DMS114 treated with DMSO at 0.1 percent for 48 hours (cell line): ENCODE data around the gene SMIM1.

Experiments used
- DNase-seq: peaks from one replicate; lab custom pipeline; 2025; ENCODE audit not compliant: unreplicated experiment; lab: John Stamatoyannopoulos, UW

Gene SMIM1

DNA sequence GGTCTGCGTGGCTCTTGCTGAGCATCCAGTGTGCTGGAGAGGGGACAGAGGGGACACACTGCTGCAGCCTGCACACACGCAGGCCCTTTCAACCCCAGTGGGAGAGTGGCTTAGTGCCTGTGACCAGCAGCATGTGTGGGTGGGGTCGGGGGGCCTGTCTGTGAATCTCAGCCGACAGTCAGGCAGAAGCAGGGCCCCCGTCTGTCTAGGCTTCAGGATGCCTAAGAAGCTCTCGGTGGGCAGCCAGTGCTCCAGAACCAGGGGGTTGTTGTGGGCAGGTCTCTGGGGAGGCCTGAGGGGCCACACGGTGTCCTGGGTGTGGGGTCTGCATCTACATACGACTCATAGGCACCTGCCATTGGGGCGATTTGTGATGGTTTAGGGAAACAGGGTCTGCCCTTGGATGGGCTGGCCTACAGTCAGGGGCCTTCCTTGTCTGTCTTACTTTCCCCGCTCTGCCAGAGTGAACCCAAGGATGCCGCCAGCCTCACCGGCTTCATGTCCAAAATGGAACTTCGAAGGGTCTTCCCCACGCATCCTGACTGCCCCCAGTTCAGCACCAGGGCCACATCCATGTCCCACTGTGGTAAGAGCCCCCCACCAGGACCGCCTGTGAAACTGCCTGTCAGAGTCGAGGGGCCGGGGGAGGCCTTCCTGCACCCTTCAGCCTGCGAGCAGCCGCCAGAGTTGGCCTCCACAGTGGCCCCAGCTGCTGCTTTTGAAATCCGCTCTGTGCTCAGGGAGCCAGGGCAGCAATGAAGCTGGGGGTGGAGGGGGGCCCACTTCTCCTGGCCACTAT, 18.7 kb upstream of the SMIM1 start:
- no peak for DNase-seq

DNA sequence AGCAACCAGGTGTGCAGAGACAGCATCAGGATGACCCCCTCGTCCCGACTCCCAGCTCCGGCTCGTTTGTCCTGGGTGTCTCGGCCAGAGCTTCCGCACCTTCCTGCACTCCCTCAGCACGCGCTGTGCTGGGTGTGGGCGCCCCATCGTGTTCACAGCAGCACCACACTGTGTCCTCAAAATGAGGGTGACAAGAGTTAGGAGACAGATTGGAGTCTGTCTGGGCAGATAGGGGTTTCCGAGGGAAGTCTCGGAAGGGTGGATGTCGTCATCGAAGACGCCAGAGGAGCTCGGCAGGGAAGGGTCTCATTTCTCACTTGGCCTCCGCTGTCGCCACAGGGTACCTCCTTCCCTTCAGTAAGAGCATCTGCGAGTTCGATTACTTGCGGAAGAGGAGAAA, 16.2 kb upstream of the SMIM1 start:
- no peak for DNase-seq

DNA sequence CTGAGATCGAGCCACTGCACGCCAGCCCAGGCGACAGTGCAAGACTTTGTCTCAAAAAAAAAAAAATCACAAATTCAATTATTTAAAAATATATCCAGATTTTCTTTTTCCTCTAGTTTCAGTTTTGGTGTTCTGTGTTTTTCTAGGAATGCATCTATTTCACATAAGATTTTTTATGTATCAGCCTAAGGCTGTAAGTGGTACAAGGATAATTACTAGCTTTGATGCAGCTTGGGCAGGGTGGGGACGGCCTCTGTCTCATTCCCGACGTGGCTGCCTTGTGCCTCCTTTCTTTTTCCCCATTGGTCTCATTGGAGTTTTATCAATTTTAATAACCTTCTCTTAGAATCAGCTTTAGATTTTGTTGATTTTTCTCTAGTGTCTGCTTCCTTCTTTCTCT, 13.4 kb upstream of the SMIM1 start:
- DNase-seq: no peak

DNA sequence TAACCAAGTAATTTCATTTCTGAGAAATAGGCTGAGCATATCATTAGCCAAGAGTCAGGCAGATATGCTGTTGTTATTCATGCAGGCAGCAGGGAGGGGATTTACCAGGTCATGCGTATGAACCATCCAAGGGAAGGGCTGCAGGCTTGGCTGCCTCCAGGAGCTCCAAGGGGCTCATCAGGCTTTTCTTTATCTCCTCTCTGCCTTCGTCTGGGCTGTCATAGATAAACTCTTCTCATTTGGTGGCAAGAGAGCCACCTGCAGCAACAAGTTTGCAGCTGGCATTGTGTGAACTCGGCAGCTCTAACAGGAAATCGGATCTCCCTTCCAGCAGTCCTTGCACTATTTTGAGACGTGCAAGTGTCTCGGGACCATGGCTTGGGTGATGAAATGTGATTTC, 12.8 kb upstream of the SMIM1 start:
- no peak for DNase-seq

DNA sequence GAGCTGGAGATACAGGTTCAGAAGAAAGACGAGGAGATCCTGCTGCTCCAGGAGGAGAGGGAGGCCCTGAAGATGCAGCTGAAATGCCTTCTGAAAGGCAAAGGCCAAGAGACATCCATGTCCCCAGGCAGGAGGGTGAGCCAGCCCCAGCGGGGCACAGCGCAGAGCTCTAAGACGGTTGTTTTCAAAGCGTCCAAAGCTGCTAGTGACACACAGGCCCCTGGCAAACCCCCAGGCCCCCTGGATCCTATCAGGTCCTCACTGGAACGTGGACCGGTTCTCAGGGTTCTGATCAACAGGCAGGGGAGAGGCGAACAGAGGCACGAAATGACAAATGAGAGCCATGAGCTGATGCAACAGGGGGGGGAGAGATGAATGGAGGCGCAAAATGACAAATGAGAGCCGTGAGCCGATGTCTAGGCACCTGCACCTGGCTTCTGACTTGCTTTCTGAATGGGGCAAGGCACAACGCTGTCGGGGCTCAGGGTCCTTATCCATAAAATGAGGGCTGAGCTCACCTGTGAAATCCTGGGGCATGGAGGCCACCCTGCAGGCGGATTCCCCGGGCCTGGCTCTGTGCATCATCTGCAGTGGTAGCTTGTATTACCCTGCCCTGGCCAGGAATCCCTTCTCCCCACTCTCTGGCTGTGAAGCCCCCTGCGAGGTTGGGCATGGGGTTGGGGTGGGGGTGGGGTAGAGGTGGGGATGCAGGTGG, 11.1 kb upstream of the SMIM1 start:
- no peak for DNase-seq

DNA sequence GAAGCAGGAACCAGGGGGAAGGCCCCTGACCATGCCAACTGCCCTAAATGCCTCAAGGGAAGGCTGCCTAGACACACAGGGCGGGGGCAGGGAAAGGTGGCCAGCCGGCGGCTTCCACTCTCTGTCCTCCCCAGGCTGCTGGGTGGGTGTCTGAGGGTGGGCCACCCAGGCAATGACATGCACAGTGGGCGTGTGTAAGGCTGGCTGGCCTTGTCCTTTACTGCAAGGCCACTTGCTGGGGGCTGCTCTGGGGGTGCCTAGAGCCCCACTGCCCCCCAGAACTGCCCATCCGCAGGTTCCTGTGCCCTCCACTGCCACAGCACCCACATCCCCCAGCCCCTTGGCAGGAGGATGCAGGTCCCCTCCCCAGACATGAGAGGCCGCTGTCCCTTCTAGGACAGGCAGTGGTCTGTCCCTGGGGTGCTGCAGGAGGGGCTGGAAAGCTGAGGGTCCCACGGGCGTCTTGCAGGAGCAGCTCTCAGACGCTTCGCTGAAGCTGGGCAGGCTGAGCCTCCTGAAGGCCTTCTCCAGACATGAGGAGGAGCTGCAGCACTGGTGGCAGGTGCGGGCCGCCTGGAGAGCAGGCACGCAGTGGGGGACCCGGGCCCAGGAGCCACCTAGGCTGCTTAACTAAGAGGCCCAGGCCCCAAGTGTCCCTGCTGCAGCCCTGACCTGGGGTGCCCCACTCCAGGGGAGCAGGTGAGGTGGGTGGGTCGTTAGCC, 10.2 kb upstream of the SMIM1 start:
- no peak for DNase-seq

DNA sequence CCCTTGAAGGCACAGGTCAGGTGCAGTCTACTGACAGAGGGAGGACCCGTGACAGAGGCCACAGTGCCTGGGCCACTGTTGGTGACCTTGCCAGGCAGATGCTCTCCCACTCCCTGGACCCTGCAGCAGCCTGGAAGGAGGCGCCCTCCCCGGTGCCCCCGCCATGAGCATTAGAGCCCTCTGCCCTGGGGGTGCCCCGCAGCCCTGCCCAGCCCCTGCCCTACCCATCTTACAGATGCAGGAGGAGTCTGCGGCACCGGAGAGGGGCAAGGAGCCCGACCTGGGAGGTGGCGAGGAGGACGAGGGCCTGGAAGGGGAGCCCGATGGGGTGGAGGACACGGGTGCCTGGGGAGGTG, 9.7 kb upstream of the SMIM1 start:
- no peak for DNase-seq

DNA sequence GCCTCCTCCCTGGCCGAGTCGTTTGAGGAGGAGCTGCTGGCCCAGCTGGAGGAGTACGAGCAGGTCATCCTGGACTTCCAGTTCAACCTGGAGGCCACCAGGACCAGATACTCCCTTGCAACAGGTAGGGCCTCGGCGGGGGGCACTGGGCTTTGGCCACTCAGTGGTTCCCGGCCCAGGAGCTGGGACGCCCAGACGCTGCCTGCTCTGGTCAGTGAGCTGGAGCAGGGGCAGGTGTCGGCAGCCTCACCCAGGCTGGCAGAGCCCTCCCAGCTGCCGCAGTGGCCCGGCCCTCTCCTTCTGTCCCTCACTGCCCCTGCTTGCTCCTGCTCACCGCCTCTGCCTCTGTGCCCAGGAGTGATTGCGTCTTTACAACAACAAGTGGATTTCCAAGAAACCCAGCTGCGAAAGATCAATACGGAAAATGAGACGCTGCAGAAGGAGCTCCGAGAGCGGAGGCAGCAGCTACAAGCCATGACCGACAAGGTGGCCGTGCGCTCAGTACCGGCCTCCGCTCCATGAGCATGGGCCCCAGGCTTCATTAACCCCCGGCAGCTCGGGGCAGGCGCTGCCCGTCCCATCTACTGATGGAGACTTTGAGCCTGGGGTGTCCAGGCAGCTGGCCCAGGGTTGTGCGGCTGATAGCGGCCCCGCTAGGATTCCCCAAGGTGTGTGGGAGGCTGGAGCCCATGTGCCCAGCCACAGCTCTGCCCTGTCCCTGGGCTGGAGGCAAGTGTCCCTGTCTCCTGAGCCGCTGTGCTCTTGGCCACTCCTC, 9.0 kb upstream of the SMIM1 start:
- DNase-seq: no peak

DNA sequence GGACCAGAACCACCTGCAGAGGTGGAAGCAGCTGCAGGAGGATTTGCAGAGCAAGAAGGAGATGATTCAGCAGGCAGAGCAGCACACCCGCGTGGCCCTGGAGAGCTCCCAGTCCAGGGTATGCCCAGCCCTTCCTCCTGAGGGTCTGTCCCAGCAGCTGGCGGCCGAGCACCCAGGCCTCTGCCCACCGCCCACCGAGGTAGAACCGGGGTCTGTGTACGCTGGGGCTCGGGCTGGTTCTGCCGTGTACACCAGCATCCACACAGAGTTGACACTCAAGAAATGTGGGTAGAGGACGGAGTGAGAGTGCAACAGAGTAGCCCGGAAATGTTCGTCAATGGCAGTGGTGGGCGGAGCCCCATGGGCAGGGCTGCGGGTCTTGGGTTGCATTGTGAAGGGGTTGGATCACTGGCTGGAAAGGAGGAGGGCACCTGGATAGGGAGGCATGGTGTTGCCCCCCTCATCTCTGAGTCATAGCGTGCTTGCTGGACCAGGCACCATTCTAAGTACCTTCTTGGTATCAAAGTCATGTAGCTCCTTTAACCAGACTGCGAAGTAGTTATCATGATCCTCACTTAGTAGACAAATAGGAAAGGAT, 5.1 kb upstream of the SMIM1 start:
- no peak for DNase-seq

DNA sequence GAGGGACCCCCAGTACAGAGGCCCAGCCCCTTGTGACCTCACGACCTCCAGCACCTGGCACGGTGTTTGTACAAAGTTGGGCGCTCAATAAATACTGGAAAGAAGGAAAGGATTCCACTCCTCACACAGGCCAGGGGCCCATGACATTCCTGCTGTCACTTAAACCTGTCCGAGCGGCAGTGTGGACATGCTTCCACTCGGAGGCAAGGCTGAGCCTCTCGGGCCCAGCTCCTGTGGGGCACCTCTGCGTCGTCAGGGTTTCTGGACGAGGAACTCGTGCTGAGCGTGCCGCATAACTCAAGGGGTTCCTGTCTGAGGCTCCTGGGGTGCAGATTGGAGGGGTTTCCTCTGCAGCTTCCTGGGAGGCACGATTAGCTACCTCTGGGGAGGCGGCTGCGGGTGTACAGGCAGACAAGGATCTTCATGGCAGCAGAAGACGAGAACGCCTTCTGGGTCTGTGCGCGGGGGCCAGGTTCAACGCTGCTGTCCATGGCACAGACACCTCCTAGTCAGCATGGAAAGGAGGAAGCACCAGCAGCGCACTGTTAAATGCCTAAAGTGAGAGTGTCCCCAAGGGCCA, 3.6 kb upstream of the SMIM1 start:
- DNase-seq: no peak

DNA sequence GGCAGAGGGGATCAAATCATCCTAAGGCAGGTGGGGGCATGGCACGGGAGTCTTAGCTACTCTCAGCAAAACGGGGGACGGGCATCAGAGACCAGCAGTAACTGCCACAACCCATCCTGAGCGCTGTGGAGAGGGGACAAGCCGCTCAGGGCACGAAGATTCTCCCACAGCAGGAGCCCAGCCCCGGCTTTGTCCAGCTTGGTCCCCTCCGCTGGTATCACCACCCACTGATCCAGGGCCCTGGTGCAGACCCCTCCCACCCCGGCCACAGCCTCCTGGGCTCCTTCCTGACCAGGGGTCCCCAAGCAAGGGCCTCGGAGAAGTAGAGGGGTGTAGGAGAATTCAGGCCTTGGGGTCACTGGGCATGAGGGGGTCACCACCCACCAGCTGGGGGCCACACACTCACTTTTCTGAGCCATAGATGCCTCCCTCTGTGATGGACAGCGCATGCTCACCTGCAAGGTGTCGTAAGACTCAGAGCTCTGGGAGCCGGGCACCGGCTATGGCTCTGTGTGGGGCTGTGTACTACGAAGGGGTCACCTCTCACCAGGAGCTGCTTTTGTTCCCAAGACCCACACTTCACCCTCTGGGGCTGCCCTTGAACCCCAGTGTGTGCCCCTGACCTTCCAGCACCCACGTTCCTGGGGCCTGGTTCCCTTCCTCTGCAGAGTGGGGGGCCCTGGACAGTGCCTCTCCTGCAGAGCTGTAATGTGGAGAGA, 2.3 kb upstream of the SMIM1 start:
- DNase-seq: no peak

DNA sequence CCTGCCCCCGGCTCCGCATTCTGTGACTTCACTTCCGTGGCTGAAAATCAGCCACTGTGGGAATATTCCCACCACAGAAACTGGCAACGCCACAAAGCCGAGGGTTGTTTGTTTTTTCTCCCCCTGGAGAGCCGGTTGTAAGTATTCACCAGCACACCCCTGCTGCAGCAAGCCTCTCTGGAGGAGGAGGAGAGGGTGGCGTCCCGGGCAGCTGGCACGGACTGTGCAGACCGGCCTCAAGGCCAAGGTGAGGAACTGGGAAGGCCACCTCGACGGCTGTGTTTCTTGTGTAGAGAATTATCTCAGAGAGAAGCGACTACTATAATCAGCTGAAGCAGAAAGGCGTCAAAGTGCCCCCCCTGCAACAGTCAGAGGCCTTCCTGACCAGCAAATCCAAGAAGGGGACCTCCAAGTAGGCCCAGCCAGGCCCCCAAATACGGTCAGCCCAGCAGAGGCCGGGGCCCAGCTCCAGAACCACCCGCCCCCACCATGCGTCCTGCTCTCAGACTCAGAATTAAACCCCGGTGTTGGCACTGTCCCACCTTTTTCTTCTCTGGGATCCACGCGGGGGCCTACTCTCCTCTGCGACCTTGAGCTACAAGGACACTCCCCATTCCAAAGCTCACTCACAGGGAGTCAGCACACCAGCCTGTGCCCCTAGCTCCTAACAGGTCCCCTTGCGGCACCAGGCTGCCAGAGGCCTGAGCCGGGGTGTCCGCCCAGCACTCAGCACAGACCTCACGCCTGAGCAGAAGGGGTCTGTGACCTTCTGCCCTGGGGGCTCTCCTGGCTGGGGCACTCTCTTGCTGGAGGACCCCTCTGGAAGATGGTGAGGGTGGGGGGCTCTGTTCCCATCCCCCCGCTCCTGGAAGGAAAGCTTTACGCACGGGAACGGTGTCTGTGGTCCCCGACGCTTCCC, 1.2 kb upstream of the SMIM1 start:
- no peak for DNase-seq

DNA sequence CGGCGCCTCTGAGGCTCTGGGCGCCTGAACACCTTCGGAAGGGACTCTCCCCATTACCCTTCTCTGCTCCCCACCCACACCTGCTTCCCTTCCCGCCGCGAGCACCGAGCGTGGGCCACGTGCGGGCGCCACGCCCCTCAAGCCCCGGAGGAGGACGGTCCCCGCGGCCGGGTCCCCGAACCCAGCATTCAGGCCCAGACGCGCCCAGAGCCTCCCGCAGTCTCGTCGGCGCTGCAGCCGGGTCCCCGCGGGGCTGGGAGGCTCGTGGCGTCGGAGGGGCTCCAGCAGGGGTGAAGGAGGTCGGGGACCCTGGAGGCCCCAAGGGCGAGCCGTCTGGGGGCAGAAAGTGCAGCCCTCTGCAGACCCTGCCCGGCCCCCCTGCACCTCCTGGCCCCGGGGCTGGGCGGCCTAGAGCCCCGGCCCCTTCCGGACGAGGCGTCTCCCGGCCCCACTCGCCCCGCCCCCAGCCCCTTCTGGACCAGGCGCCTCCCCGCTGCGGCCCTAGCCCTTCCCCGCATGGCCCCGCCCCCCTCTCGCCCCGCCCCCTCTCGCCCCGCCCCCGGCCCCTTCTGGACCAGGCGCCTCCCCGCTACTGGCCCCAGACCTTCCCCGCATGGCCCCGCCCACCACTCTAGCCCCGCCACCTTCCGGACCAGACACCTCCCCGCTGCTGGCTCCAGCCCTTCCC, 378 bp upstream of the SMIM1 start:
- peak; percentile 71 for DNase-seq

DNA sequence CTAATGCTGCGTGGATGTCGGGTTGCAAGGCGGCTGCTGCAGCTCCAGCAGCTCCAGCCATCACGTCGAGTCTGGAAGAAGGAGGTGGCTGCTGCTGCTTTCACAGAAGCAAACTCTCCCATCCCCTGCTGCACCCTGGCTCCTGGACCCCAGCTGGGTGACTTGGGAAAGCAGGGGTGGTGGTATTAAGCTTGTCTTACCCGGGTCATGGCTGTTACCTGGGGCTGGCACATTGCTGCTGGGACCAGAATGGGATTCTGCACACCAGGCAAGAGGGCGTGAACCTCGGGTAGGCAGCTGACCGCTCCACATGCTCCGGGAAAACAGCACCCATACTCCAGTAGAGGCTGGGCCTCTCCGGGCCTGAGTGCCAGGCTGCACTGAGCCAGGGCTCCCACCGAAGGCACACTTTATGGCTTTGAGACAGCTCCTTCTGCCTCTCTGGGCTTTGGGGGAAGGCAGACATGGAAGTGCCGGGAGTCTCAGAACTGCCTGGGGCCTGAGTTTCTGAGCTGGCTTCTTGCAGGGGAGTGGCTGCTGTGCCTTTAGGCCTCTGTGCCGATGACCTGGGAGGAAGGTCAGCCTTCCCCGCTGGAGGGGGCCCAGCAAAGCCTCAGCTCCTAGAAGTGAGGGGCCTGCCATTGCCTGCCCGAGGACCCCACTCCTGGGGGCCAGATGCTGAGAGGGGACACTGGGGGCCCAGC, 1.2 kb downstream of the SMIM1 start:
- no peak for DNase-seq

DNA sequence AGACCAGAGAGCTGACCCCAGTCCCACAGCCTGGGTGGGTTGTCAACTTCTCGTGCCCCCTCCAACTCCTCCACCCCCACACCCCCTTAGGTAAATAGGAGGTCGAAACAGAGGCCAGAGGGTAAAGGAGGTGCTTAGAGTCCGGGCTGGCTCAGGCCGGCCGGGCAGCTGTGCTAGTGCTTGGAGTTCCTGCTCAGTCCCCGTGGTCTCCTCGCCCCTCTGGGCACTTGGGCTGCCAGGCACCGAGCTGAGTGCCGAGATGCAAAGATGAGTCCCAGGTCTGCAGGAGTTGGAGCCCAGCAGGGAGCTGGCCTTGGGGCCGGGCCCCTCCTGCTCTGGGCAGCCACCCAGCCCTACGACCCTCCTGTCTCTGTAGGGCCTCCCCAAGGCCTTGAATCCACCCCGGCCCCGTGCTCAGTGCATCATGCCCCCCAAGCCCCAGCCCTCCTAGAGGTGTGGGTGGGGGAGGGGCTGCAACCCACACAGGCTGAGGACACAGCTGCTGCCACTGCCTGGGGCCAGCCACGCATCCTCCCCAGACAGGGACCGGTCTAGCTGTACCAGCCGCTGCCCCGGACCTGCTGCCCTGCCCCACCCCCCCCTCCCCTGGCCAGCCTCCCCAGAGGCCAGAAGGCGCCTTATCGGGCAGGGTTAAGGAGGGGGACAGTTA, 1.9 kb downstream of the SMIM1 start:
- no peak for DNase-seq

DNA sequence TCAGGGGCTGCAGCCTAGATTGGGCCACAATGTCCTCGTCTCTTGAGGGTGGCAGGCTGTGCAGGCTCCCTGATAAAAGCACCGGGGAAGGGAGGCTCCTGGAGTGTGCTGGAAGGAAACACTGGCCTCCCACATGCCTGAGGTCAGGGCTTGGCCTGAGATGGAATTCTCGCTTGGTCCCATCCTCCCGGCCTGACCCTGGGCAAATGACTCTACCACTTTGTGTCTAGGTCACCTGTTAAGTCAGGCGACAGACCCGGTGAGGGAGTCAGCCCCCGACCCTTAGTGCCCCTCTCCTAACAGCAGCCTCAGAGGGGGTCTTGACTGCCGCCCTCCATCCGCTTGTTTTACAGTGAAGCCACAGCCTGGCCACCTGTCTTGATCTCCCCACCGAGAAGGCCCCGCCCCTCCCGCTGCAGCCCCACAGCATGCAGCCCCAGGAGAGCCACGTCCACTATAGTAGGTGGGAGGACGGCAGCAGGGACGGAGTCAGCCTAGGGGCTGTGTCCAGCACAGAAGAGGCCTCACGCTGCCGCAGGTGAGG, 2.5 kb downstream of the SMIM1 start:
- DNase-seq: no peak
